ENCODE measurements around the gene CACNA2D3. TPM values are rescaled to one million over a fixed set of nuclear protein-coding genes. Genes with fewer than 3 reads are reported as not detected.

The CACNA2D3 gene
- total and polyA plus RNA-seq, 2 donors from 2014 or later, result 5.7 to 11.2 TPM

GRCh38 chr3:54193093-54193492 lies 70.7 kb downstream of the CACNA2D3 start:
- Histone ChIP-seq H3K36me3 (ENCODE audit: control insufficient read depth in 2 of 3, insufficient read depth in 3 of 3, low read length in 3 of 3) (no peaks in the 10 kb centered on the region), H3K4me3 (ENCODE audit: low read length in 3 of 3) (no peak overlapping the region), H3K27ac (ENCODE audit: low read depth in 2 of 2, low read length in 2 of 2) (no peak overlapping the region), H3K9ac (ENCODE audit: low read length in 3 of 3) (no peak overlapping the region), H3K4me1 (ENCODE audit: control insufficient read depth in 2 of 3, insufficient read depth in 2 of 3, low read depth in 1 of 3, low read length in 3 of 3) (no peaks in the 10 kb centered on the region), H3K27me3 (ENCODE audit: control insufficient read depth, insufficient read depth, low read length) (no peaks in the 10 kb centered on the region), H3K9me3 (ENCODE audit: control insufficient read depth in 2 of 3, insufficient read depth in 1 of 3, low read length in 3 of 3) (no peaks in the 10 kb centered on the region)
- TF ChIP-seq CTCF (IDR thresholded peaks at IDR 0.05; ENCODE audit: borderline replicate concordance, extremely low read depth, insufficient read depth), result no peak
- DNase-seq (no peak), FAIRE-seq (no peak)
- intact Hi-C loops (cut with DNase I), result no loop called here

- FAIRE-seq (no peak), DNase-seq (no peak)
- H3K9ac ChIP-seq (ENCODE audit: low read length in 3 of 3), result no peak overlapping the region
- no peaks in the 10 kb centered on the region for H3K36me3 ChIP-seq (ENCODE audit: control insufficient read depth in 2 of 3, insufficient read depth in 3 of 3, low read length in 3 of 3)
- H3K27ac ChIP-seq (ENCODE audit: low read depth in 2 of 2, low read length in 2 of 2), result no peak overlapping the region
- intact Hi-C loops (cut with DNase I), result no loop called here
- TF ChIP-seq CTCF (IDR thresholded peaks at IDR 0.05; ENCODE audit: borderline replicate concordance, extremely low read depth, insufficient read depth), result no peak
- H3K27me3 ChIP-seq (ENCODE audit: control insufficient read depth, insufficient read depth, low read length), result no peaks in the 10 kb centered on the region
- no peaks in the 10 kb centered on the region for H3K4me1 ChIP-seq (ENCODE audit: control insufficient read depth in 2 of 3, insufficient read depth in 2 of 3, low read depth in 1 of 3, low read length in 3 of 3)
- H3K4me3 ChIP-seq (ENCODE audit: low read length in 3 of 3), result no peak overlapping the region
- no peaks in the 10 kb centered on the region for H3K9me3 ChIP-seq (ENCODE audit: control insufficient read depth in 2 of 3, insufficient read depth in 1 of 3, low read length in 3 of 3)
Observed at GRCh38 chr3:54196360-54196991, 74.1 kb downstream of the CACNA2D3 start.

GRCh38 chr3:54197509-54197908 lies 75.2 kb downstream of the CACNA2D3 start:
- FAIRE-seq, result no peak
- no peaks in the 10 kb centered on the region for H3K36me3 ChIP-seq (ENCODE audit: control insufficient read depth in 2 of 3, insufficient read depth in 3 of 3, low read length in 3 of 3)
- no peak for TF ChIP-seq CTCF (IDR thresholded peaks at IDR 0.05; ENCODE audit: borderline replicate concordance, extremely low read depth, insufficient read depth)
- H3K9ac ChIP-seq (ENCODE audit: low read length in 3 of 3), result no peak overlapping the region
- no peaks in the 10 kb centered on the region for H3K27me3 ChIP-seq (ENCODE audit: control insufficient read depth, insufficient read depth, low read length)
- no peaks in the 10 kb centered on the region for H3K9me3 ChIP-seq (ENCODE audit: control insufficient read depth in 2 of 3, insufficient read depth in 1 of 3, low read length in 3 of 3)
- intact Hi-C loops (cut with DNase I), result no loop called here
- DNase-seq, result no peak
- H3K4me1 ChIP-seq (ENCODE audit: control insufficient read depth in 2 of 3, insufficient read depth in 2 of 3, low read depth in 1 of 3, low read length in 3 of 3), result no peaks in the 10 kb centered on the region
- H3K4me3 ChIP-seq (ENCODE audit: low read length in 3 of 3), result no peak overlapping the region
- H3K27ac ChIP-seq (ENCODE audit: low read depth in 2 of 2, low read length in 2 of 2), result no peak overlapping the region

GRCh38 chr3:54198556-54198955 lies 76.2 kb downstream of the CACNA2D3 start:
- no peaks in the 10 kb centered on the region for H3K9me3 ChIP-seq (ENCODE audit: control insufficient read depth in 2 of 3, insufficient read depth in 1 of 3, low read length in 3 of 3)
- H3K36me3 ChIP-seq (ENCODE audit: control insufficient read depth in 2 of 3, insufficient read depth in 3 of 3, low read length in 3 of 3), result no peaks in the 10 kb centered on the region
- DNase-seq, result no peak
- no peak for FAIRE-seq
- TF ChIP-seq CTCF (IDR thresholded peaks at IDR 0.05; ENCODE audit: borderline replicate concordance, extremely low read depth, insufficient read depth), result no peak
- H3K4me3 ChIP-seq (ENCODE audit: low read length in 3 of 3), result no peak overlapping the region
- H3K4me1 ChIP-seq (ENCODE audit: control insufficient read depth in 2 of 3, insufficient read depth in 2 of 3, low read depth in 1 of 3, low read length in 3 of 3), result no peaks in the 10 kb centered on the region
- no peaks in the 10 kb centered on the region for H3K27me3 ChIP-seq (ENCODE audit: control insufficient read depth, insufficient read depth, low read length)
- no peak overlapping the region for H3K9ac ChIP-seq (ENCODE audit: low read length in 3 of 3)
- intact Hi-C loops (cut with DNase I), result no loop called here
- no peak overlapping the region for H3K27ac ChIP-seq (ENCODE audit: low read depth in 2 of 2, low read length in 2 of 2)

Data from kidney (tissue), 14 donors.